ENCODE measurements around the gene GPNMB. TPM values are rescaled to one million over a fixed set of nuclear protein-coding genes. Genes with fewer than 3 reads are reported as not detected.

Gene GPNMB
- total and polyA plus RNA-seq, 2 of the 13 experiments (the other 11 are each of a cell fraction or from before 2014, with no cell fraction given), result 1.1 to 1.6 TPM

- TF ChIP-seq ZBTB39 (CRISPR knock-in tag; IDR thresholded peaks at IDR 0.05) (no peak), ARID5B (CRISPR knock-in tag; IDR thresholded peaks at IDR 0.05) (peak; percentile 56; the same call in 1 of the 2 replicates), SRSF4 (IDR thresholded peaks at IDR 0.05; ENCODE audit: low read depth, low read length, poor library complexity, severe bottlenecking) (no peak), FOXK1 (CRISPR knock-in tag; IDR thresholded peaks at IDR 0.05; ENCODE audit: borderline replicate concordance, low read depth) (peak; percentile 50; the same call in 1 of the 2 replicates), ZNF142 (CRISPR knock-in tag; IDR thresholded peaks at IDR 0.05) (peak; percentile 75; the same call in 1 of the 2 replicates), BHLHE40 (IDR thresholded peaks at IDR 0.05; ENCODE audit: low read length) (no peak), JARID2 (CRISPR knock-in tag; IDR thresholded peaks at IDR 0.05; ENCODE audit: insufficient replicate concordance) (no peak), PLSCR1 (CRISPR knock-in tag; IDR thresholded peaks at IDR 0.05; ENCODE audit: borderline replicate concordance) (no peak; the same call in 1 of the 2 replicates), SCMH1 (CRISPR knock-in tag; IDR thresholded peaks at IDR 0.05; ENCODE audit: borderline replicate concordance) (no peak), HMGA1 (CRISPR knock-in tag; conservative IDR thresholded peaks at IDR 0.05) (no peak), MED13 (CRISPR knock-in tag; IDR thresholded peaks at IDR 0.05) (no peak), ZNF235 (CRISPR knock-in tag; IDR thresholded peaks at IDR 0.05; ENCODE audit: borderline replicate concordance) (peak; percentile 70; the same call in 1 of the 2 replicates), ZFAT (CRISPR knock-in tag; conservative IDR thresholded peaks at IDR 0.05) (no peak), ZNF737 (CRISPR knock-in tag; IDR thresholded peaks at IDR 0.05; ENCODE audit: borderline replicate concordance) (no peak)
Measured at GRCh38 chr7:23298885-23299769, 52.6 kb downstream of the GPNMB start, which contains the start of gene MALSU1 (continued).

All from HepG2 (cell line).